Measurements from ENCODE around the gene XCL1.

GRCh38 chr1:168606096-168606495, 29.7 kb downstream of the XCL1 start:
- TF ChIP-seq, protein P1, sequence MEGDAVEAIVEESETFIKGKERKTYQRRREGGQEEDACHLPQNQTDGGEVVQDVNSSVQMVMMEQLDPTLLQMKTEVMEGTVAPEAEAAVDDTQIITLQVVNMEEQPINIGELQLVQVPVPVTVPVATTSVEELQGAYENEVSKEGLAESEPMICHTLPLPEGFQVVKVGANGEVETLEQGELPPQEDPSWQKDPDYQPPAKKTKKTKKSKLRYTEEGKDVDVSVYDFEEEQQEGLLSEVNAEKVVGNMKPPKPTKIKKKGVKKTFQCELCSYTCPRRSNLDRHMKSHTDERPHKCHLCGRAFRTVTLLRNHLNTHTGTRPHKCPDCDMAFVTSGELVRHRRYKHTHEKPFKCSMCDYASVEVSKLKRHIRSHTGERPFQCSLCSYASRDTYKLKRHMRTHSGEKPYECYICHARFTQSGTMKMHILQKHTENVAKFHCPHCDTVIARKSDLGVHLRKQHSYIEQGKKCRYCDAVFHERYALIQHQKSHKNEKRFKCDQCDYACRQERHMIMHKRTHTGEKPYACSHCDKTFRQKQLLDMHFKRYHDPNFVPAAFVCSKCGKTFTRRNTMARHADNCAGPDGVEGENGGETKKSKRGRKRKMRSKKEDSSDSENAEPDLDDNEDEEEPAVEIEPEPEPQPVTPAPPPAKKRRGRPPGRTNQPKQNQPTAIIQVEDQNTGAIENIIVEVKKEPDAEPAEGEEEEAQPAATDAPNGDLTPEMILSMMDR (IDR thresholded peaks at IDR 0.05; ENCODE audit: low read length) = no peak
- TF ChIP-seq EZH2 (optimal IDR thresholded peaks at IDR 0.05; ENCODE audit: low read depth, low read length) (no peak), EZH2phosphoT487 (IDR thresholded peaks at IDR 0.05; ENCODE audit: low read length) (no peak)

Data from MM.1S (cell line).